HG03060 (cell line): ENCODE measurements around the gene NRN1.
"Not testable (repeated sequence)": the region's sequence is repeated elsewhere in the genome, so short reads cannot be mapped to it uniquely, and the experiment has no call there.

Experiments
- ATAC-seq: cut with Tn5 transposase; IDR thresholded peaks from one replicate; pipeline ENCODE4 v1.9.1; 2021; ENCODE audit warnings: low read depth, moderate number of reproducible peaks; ENCODE audit not compliant: unreplicated experiment

NRN1 gene

DNA sequence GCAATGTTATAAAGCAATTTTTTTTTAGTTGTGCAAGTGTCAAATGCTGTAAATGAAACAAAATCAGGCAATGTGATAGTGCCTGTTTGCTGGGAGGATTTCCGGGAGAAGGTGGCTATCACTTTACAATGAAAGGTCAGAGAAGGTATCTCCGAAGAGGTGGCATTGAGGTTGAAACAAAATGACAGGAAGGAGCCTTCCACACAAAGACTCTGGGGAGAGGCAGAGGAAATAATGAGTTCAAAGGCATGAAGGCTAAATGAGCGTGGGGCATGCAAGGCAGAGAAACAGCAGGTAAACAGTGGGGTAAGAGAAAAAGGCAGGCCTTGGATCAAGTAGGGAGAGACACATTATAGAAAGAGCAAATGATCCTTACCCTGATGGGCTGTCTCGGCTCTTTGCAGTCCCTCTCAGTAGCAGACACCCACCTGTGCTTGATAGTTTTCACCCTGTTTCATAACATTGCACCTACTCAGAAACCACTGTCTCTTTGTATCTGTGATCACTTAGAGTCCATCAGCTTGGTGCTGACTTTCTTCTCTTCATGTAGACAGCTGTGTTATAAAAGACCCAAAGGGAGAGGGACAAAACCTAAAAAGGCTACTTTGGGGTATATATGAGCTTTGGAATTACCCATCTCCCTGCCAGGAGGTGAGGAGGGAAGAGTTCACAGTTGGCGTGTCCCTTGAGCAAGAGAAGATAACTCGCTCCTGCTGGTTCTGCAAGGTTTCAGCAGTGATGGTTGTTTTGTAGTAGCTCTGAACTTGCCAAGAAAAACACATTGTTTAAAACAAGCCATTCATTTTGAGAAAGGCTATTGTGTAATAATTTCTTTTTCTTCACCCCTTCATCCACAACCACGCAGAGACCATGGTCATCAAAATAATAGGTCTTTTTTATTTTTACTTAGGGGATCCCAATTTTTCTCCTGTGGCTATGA is 22.3 kb downstream of the NRN1 start:
- no peak for ATAC-seq

DNA sequence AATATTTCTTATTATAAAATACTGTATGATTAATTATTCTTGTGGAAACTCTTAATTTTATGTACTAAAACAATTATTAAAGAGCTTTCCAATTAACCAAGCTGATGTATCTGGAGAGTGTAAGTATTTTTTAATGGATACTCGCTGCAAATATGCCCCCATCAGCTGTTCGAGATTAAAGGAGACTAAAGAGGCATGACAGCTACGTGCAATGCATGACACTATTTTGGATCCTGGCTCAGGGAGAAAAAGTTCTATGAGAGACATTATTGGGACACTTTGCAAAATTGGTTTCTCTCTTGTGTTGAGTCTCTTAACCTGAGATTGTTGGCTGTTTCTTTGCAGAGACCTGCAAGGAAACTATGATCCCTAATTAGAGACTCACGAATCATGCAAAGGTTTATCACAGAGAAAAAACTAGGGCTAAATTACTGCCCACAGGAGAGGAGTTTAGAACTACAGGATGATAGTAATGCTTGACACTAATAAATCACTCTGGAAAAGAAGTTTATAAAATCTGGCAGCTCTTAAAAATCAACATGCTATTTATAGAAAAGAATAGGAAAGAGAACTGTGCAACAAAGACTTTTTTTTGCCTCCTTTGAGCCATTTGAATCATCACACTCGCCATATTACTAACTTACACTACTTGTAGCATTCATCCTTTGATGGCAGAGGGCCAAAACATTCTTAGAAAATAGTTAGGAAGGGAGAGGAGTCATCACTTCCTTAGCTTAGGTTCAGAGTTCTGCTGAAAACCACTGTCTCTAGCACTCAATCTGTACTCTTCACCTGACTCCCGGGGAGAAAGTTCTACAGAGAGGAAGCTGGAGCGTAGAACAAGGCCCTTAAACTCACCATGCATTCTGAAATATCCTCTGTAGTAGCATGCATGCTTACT is 25.3 kb downstream of the NRN1 start:
- ATAC-seq: no peak

DNA sequence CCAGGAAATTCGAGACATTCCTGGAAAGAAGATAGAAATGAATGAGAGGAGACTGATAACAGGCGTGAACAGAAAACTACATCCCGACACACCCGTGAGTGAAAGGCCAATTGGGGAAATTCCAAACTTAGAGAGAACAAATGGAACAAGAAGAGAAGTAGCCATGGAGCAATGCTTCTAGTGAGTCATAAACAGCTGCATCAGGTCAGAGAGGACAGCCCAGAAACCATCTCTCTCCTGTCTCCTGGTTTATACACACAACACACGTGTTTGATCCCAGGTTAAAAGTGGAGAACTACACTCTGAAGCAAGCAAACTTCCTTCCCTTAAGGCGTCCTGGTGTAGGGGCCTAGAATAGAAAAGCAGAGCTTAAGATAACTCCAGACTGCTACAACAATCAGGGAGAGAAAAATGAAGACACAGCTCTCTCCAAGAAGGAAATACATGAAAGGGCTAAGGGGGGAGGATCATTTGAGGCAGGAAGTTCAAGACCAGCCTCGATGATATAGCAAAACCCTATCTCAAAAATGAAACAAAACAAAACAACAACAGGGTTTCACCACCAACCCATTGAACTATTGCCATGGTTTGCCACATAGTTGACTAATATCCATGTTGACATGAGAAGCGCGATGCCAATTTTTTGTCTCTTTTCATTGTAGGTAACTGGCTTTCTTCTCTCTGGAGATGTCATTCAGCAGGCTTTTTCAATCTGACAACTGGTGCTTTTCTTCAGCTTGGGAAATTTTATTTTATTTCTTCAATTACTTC is 26.9 kb downstream of the NRN1 start:
- ATAC-seq: no peak

DNA sequence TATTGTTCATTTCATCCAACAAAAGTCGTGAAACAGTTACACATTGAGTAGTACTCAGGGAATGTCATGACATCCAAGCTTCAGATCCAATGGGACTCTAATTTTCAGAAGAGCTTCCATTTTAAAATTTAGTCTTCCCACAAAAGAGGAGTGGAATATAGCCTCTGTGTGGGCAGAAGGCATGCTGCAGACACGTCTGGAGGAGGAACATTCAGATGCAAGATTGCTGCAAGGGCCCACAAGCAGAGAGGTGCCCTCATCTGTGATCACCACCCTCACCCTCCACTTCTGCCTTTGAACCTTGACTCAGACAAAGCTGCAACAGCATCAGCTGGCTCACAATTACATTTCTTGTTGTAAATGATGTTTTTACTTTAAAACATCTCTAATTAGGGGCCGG is 29.9 kb downstream of the NRN1 start:
- no peak for ATAC-seq

DNA sequence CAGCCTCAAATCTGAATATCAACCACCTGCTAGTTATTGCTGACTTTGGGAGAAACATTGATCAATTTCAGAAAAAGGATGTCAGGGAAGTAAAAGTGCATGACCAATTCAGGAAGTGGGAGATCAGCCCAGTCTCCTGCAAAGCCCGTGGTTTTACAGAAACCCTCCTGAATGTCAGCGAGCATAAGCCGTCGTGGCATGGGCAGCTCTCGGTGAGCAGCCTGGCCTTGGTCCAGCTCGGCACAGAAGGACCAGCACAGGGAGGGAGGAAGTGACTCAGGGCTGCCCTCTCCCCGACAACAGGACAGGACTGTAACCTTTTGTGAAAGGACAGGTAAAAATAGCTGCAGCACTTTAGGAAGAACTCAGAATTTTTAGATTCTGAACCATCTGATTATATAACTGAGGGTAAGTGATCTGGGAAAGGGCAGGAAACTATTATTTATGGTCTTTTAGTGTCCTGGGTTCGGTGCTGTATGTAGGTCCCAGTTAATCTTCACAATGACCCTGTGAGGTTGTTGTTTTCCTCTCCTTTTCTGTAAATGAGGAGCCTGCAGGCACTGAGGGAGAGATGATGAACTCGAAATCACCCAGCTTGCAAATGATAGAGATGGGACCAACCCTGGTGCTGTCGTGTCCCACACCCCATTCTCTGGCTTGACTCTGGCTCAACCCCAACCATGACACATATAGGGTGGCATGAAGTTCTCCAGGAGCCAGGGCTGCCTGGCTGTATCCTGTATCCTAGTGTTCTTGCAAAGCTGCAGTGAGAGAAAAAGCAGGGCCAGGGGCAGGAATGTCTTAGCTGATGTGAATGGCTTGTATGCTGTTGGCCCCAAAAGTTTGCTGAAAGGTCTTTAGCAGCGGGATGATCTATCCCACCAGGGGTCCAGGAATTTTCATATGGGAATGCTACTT is 37.6 kb downstream of the NRN1 start:
- no peak for ATAC-seq

DNA sequence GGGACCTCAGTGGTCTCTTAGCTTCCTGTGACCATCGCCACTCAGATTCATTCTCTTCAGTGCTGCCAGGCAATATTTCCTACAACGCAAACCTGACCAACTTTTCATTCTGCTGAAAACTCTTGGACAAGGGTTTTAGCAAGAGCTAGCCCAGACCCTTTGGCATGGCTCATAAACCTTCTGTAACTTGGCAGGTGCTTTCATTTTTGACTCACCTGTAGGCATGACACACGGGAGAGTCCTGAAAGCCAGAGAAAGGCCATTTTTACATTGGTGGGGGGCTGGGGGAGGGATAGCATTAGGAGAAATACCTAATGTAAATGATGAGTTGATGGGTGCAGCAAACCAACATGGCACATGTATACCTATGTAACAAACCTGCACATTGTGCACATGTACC is 38.7 kb downstream of the NRN1 start:
- not testable (repeated sequence) for ATAC-seq

DNA sequence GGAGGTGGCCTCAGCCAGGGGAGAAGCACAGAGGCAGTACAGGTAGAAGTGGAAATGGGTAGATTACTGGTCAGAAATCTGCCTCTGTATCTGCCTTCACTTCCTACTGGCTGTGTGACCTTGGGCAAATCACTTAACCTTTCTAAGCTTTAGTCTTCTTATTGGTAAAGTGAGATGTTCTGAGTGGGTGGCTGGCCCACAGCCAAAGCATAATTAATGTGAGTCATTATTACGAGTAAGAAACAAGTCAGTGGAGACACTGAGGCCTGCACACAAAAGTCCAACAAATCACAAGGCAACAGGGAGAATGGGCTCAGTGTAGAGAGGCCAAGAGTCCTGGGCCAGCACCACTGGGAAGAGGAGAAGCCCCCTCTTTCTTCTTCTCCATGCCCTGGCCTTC is 39.1 kb downstream of the NRN1 start:
- ATAC-seq: no peak

DNA sequence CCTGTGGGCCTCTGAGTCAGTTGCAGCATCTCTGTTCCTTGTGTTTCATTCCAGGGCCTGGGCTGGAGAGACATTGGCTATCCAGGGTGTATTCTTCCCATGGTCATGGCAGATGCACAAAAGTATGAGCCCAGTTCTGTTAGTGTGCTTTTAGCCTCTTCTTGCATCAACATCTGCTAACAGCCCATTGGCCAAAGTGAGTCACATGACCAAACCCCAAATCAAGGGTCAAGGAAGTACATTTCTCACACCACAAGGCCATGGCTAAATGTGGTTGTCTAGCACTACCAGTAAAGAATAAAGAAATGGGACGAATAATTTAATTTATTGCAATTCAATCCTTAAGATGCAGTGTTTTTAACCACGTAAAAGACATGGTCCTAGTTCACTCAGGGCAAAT is 43.9 kb downstream of the NRN1 start:
- no peak for ATAC-seq

DNA sequence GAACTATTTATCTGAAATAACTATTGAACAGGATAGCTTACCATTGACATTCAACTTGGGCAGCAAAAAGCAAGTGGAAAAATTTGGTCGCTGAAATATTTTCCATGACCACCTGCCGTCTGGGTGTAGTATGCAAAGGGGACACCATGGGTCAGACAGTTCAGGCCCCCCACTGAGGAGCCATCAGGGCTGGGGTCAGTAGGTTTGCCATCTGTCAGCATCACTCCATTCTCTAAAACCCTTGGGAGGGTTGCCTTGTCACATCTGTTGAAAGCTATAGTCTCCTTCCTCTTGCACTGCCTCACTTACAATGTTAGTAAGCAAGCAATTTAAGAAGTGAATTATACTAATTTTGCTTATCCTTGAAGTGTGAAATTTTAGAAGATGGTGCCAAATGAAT is 44.9 kb downstream of the NRN1 start:
- no peak for ATAC-seq

DNA sequence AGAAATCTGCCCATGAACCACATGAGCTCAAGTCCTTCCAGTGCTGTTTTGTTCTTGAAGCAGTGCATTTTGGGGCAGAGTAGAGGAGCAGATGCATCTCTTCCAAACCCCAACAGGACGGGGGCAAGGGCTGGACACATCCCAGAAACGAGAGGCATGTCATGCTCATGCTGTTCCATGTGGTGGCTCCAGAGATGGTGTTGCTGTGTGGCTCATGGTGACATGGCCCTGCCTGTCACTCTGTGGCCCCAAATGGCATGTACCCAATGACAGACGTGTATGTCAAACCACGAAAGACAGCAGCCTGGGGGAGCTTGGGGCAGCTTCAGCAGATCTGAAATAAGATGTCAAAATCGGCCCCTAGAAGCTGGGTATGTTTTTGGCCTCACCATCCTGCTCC is 46.3 kb downstream of the NRN1 start:
- no peak for ATAC-seq

DNA sequence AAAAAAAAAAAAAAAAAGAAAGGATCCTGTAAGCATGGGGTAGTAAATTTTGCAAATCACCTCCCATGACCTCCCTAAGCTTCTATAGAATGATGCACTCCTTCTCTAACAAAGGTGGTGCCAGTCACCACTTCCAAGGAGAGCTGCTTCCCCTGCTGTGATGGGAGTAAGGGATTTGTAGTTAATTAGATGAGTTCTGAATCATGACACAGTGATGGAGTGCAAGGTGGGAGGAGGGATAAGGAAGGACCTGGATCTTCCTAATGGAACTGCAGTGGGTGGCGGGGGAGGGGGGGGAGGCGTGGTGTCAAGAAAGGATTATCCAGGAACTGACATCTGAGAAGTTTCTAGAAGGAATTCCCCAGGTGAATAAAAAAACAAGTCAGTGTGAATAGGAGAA is 47.8 kb downstream of the NRN1 start:
- ATAC-seq: no peak

DNA sequence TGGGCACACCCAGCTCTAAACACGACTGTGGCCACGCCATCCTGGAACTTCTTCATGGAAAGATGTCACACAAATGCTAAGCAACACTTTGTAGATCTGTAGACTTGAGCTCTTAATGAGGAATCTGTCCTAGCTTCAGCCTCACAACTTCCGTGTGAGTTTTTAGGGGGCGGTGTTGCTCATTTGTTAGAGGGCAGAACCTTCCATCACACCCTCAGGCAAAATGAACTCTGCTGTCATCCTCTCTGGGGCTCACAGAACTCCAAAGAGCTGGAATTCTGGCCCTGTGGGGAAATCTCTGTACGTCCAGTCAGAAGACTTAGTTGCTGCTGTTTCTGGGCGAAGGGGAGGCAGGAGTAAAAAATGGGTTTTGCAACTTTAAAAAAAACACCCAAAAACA is 49.8 kb downstream of the NRN1 start:
- no peak for ATAC-seq

DNA sequence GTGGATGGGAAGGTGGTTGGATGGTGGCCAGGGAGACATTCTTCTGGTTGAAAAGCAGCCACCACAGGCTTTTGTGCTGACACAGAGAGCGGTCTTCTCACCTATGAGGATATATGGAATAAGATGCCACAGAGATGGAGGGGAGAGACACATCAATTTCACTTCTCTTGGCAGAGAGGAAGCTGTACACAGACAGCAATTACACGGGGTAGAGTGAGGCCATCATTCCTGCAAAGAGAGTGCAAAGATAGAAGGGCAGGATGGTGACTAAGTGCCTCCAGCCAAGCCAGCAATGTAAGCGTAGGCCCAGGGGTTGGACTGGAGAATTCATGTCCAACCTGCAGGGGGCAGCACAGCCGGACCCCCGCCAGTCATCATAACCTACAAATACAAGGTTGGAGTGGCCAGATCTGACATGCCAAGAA is 56.4 kb downstream of the NRN1 start:
- ATAC-seq: no peak
